H1 (cell line): Measurements from ENCODE around the gene SHH. TPM values are rescaled to one million over a fixed set of nuclear protein-coding genes. Genes with fewer than 3 reads are reported as not detected.

Experiments used
- CTCF ChIA-PET: fragments of 300-600 bp; sonication (Branson Sonifier 250); formaldehyde crosslinking; loops from one replicate; lab custom pipeline; 2021; ENCODE audit not compliant: partially characterized antibody; lab: Charles Lee
- POLR2A ChIA-PET: fragments of 300-600 bp; sonication (Branson Sonifier 250); formaldehyde crosslinking; loops from one replicate; lab custom pipeline; 2021; ENCODE audit warnings: inconsistent platforms; ENCODE audit not compliant: partially characterized antibody; lab: Charles Lee
- DNase-seq, 2 experiments: peaks; one replicate each; pipeline versions ENCODE4 v3.0.0 to v3.0.0-alpha.2; 2010 to 2022; ENCODE audit warnings: low spot score in 2 of 2, low read depth in 1 of 2, mixed read lengths in 1 of 2
- FAIRE-seq: peaks from 2 replicates; lab custom pipeline; 2011; peaks lifted over from hg19 to GRCh38; lab: Jason Lieb, UNC
- H2AFZ ChIP-seq: 2 replicates; pipeline ENCODE4 v1.8.1; 2012; ENCODE audit warnings: low read length, inconsistent platforms
- H2AK5ac ChIP-seq: 2 replicates; pipeline ENCODE4 v1.6.1; 2013; ENCODE audit warnings: low read depth, low read length
- H2BK120ac ChIP-seq: replicated peaks from 2 replicates; pipeline ENCODE3; 2013; ENCODE audit warnings: low read depth, low read length, inconsistent platforms
- H2BK12ac ChIP-seq: 2 replicates; pipeline ENCODE4 v1.6.1; 2013; ENCODE audit warnings: low read depth, low read length
- H2BK15ac ChIP-seq: 2 replicates; pipeline ENCODE4 v1.6.1; 2013; ENCODE audit warnings: low read length
- H2BK20ac ChIP-seq: 2 replicates; pipeline ENCODE4 v1.6.1; 2013; ENCODE audit warnings: low read length
- H2BK5ac ChIP-seq: 2 replicates; pipeline ENCODE4 v1.6.1; 2013; ENCODE audit warnings: low read depth, low read length
- H3K14ac ChIP-seq: 2 replicates; pipeline ENCODE4 v1.6.1; 2013; ENCODE audit warnings: inconsistent platforms; ENCODE audit not compliant: insufficient read length
- H3K18ac ChIP-seq: 2 replicates; pipeline ENCODE4 v1.6.1; 2013; ENCODE audit warnings: low read length; ENCODE audit errors: extremely low read depth
- H3K23ac ChIP-seq: 2 replicates; pipeline ENCODE4 v1.6.1; 2013; ENCODE audit warnings: inconsistent platforms; ENCODE audit not compliant: insufficient read length
- H3K23me2 ChIP-seq: 2 replicates; pipeline ENCODE4 v1.6.1; 2013; ENCODE audit warnings: low read depth, low read length
- H3K27ac ChIP-seq: 2 replicates; pipeline ENCODE4 v1.6.1; 2011; ENCODE audit warnings: low read depth, low read length, inconsistent platforms
- H3K27me3 ChIP-seq, 4 experiments: replicated peaks in 1 of 4; 1 replicate in 1 of 4; 2 replicates in 3 of 4; pipeline versions ENCODE4 v1.6.1 to v1.8.1; 2011 to 2013; ENCODE audit warnings: low read length in 3 of 4, mild to moderate bottlenecking in 3 of 4, inconsistent platforms in 2 of 4, mixed read lengths in 2 of 4, moderate library complexity in 1 of 4; ENCODE audit not compliant: control insufficient read depth in 3 of 4, insufficient read depth in 3 of 4; ENCODE audit errors: extremely low read depth in 1 of 4
- H3K36me3 ChIP-seq, 4 experiments: 2 replicates each; pipeline versions ENCODE4 v1.6.1 to v1.8.1; 2011 to 2013; ENCODE audit warnings: mild to moderate bottlenecking in 4 of 4, low read length in 3 of 4, moderate library complexity in 2 of 4, control low read depth in 1 of 4, inconsistent platforms in 1 of 4; ENCODE audit not compliant: insufficient read depth in 4 of 4, control insufficient read depth in 2 of 4
- H3K4ac ChIP-seq: replicated peaks from 2 replicates; pipeline ENCODE3; 2013; ENCODE audit warnings: low read length, low read depth, mixed read lengths, inconsistent platforms; ENCODE audit not compliant: insufficient read length
- H3K4me1 ChIP-seq, 4 experiments: replicated peaks in 1 of 4; 1 replicate in 1 of 4; 2 replicates in 3 of 4; pipeline versions ENCODE4 v1.6.1 to v1.8.1; 2011 to 2013; ENCODE audit warnings: low read length in 3 of 4, inconsistent platforms in 2 of 4, mixed read lengths in 1 of 4; ENCODE audit not compliant: insufficient read depth in 4 of 4, control insufficient read depth in 3 of 4
- H3K4me2 ChIP-seq, 2 experiments: 2 replicates each; pipeline versions ENCODE4 v1.6.1 to v1.8.1; 2011 to 2013; ENCODE audit warnings: low read depth in 2 of 2, low read length in 2 of 2, control low read depth in 1 of 2, inconsistent platforms in 1 of 2, mild to moderate bottlenecking in 1 of 2; ENCODE audit not compliant: insufficient read depth in 1 of 2
- H3K4me3 ChIP-seq, 4 experiments: fragments of 200-600, 300-600 bp in 1 of 4; sonication (generic), shearing (Covaris generic), sonication (Bioruptor Twin) in 1 of 4; 2 replicates each; pipeline versions ENCODE4 v1.5.1 to v1.8.1; 2011 to 2016; ENCODE audit warnings: low read length in 4 of 4, low read depth in 3 of 4, control low read depth in 2 of 4, inconsistent platforms in 2 of 4, mild to moderate bottlenecking in 2 of 4, mixed read lengths in 1 of 4, moderate library complexity in 1 of 4; ENCODE audit not compliant: insufficient read depth in 2 of 4; ENCODE audit errors: extremely low read depth in 1 of 4
- H3K56ac ChIP-seq: replicated peaks from 2 replicates; pipeline ENCODE3; 2013; ENCODE audit warnings: low read depth, mild to moderate bottlenecking, mixed read lengths, low read length, inconsistent platforms; ENCODE audit not compliant: insufficient read length
- H3K79me1 ChIP-seq: 2 replicates; pipeline ENCODE4 v1.6.1; 2013; ENCODE audit warnings: low read depth, low read length, control low read depth
- H3K79me2 ChIP-seq, 2 experiments: 2 replicates each; pipeline versions ENCODE4 v1.6.1 to v1.8.1; 2012 to 2013; ENCODE audit warnings: low read length in 2 of 2, mild to moderate bottlenecking in 2 of 2, inconsistent platforms in 1 of 2; ENCODE audit not compliant: insufficient read depth in 2 of 2, control insufficient read depth in 1 of 2
- H3K9ac ChIP-seq, 4 experiments: replicated peaks in 1 of 4; 1 replicate in 1 of 4; 2 replicates in 3 of 4; pipeline versions ENCODE4 v1.6.1 to v1.8.1; 2011 to 2013; ENCODE audit warnings: low read depth in 3 of 4, low read length in 3 of 4, control low read depth in 2 of 4, mild to moderate bottlenecking in 2 of 4, moderate library complexity in 2 of 4, inconsistent platforms in 1 of 4; ENCODE audit errors: extremely low read depth in 1 of 4
- H3K9me3 ChIP-seq, 2 experiments: 2 replicates each; pipeline versions ENCODE4 v1.6.1 to v1.8.1; 2012 to 2013; ENCODE audit warnings: mild to moderate bottlenecking in 2 of 2, moderate library complexity in 2 of 2, control low read depth in 1 of 2, inconsistent platforms in 1 of 2, low read depth in 1 of 2, low read length in 1 of 2, mixed read lengths in 1 of 2; ENCODE audit not compliant: insufficient read depth in 2 of 2
- H4K20me1 ChIP-seq, 2 experiments: replicated peaks in 1 of 2; 2 replicates each; pipeline versions ENCODE3 to v1.8.1; 2011 to 2013; ENCODE audit warnings: inconsistent platforms in 2 of 2, low read length in 2 of 2, mild to moderate bottlenecking in 1 of 2; ENCODE audit not compliant: insufficient read depth in 2 of 2, control insufficient read depth in 1 of 2
- H4K5ac ChIP-seq: 2 replicates; pipeline ENCODE4 v1.6.1; 2013; ENCODE audit warnings: low read length, low read depth, mixed read lengths, inconsistent platforms; ENCODE audit not compliant: insufficient read length
- H4K8ac ChIP-seq: 2 replicates; pipeline ENCODE4 v1.8.0; 2013; ENCODE audit warnings: mild to moderate bottlenecking, moderate library complexity, low read length, inconsistent platforms; ENCODE audit not compliant: insufficient read depth; ENCODE audit errors: extremely low read depth
- H4K91ac ChIP-seq: replicated peaks from 2 replicates; pipeline ENCODE3; 2013; ENCODE audit warnings: low read length, mixed read lengths, inconsistent platforms; ENCODE audit not compliant: insufficient read length
- ATF3 ChIP-seq: IDR thresholded peaks from 2 replicates; pipeline ENCODE4 v1.6.1; 2011; ENCODE audit warnings: low read depth, mild to moderate bottlenecking, low read length; ENCODE audit not compliant: insufficient read depth
- BACH1 ChIP-seq: IDR thresholded peaks from 2 replicates; pipeline ENCODE4 v1.6.1; 2012; ENCODE audit warnings: low read length, improper control_type of control experiment
- CEBPB ChIP-seq: IDR thresholded peaks from 2 replicates; pipeline ENCODE4 v1.6.1; 2012; ENCODE audit warnings: low read depth, low read length
- EP300 ChIP-seq, 2 experiments: IDR thresholded peaks; 1 replicate in 1 of 2; 2 replicates in 1 of 2; pipeline ENCODE4 v1.6.1; 2011 to 2012; ENCODE audit warnings: low read depth in 2 of 2, low read length in 2 of 2, mild to moderate bottlenecking in 2 of 2, borderline replicate concordance in 1 of 2, inconsistent platforms in 1 of 2, moderate library complexity in 1 of 2
- FOSL1 ChIP-seq: IDR thresholded peaks from 2 replicates; pipeline ENCODE4 v1.6.1; 2011; ENCODE audit warnings: mild to moderate bottlenecking, low read depth, low read length, moderate library complexity; ENCODE audit not compliant: insufficient read depth
- GTF2F1 ChIP-seq: IDR thresholded peaks from 2 replicates; pipeline ENCODE4 v1.6.1; 2012; ENCODE audit warnings: low read depth, low read length, improper control_type of control experiment, borderline replicate concordance
- JUND ChIP-seq: IDR thresholded peaks from 2 replicates; pipeline ENCODE4 v1.6.1; 2011; ENCODE audit warnings: mild to moderate bottlenecking, improper control_type of control experiment, low read length
- MAFK ChIP-seq: IDR thresholded peaks from 2 replicates; pipeline ENCODE4 v1.6.1; 2012; ENCODE audit warnings: low read depth, mild to moderate bottlenecking, improper control_type of control experiment, low read length
- NANOG ChIP-seq: IDR thresholded peaks from 2 replicates; pipeline ENCODE4 v1.6.1; 2011; ENCODE audit warnings: low read length, low read depth, mild to moderate bottlenecking, inconsistent platforms; ENCODE audit not compliant: insufficient read depth, poor library complexity, severe bottlenecking
- SIRT6 ChIP-seq: IDR thresholded peaks from one replicate; pipeline ENCODE4 v1.7.1; 2012; ENCODE audit warnings: low read length, inconsistent platforms
- TAF7 ChIP-seq: optimal IDR thresholded peaks from 2 replicates; pipeline ENCODE3; 2011; ENCODE audit warnings: low read depth, mild to moderate bottlenecking, inconsistent platforms, low read length, moderate library complexity, borderline replicate concordance
- TBP ChIP-seq: IDR thresholded peaks from 2 replicates; pipeline ENCODE4 v1.6.1; 2011; ENCODE audit warnings: low read depth, low read length, improper control_type of control experiment
- USF2 ChIP-seq: IDR thresholded peaks from 2 replicates; pipeline ENCODE4 v1.6.1; 2011; ENCODE audit warnings: low read length, improper control_type of control experiment
- WGBS, 2 experiments: shearing (Covaris generic) in 1 of 2; methylation state at CpG; one replicate each; pipeline versions ENCODE4 v1.1.6 to v1.1.7; 2013 to 2015; ENCODE audit warnings: low lambda C conversion rate in 2 of 2, mixed read lengths in 2 of 2, inconsistent platforms in 1 of 2, low coverage in 1 of 2, missing lambda C conversion rate in 1 of 2; ENCODE audit not compliant: insufficient replicate concordance in 2 of 2, insufficient coverage in 1 of 2, insufficient read length in 1 of 2; ENCODE audit errors: extremely low coverage in 1 of 2, missing lambda C conversion rate in 1 of 2; 5-methylcytosine and 5-hydroxymethylcytosine counted together
- polyA plus RNA-seq, 7 experiments: library from polyadenylated mRNA; depleted of rRNA in 3 of 7; stranded (reverse) in 5 of 7; unstranded in 2 of 7; fragments of >200 nt in 5 of 7; fragments of 200-250 nt in 2 of 7; gene quantifications; 1 replicate in 5 of 7; 2 replicates in 1 of 7; 4 replicates in 1 of 7; pipeline versions ENCODE4 v1.2.1 to v1.2.3, GENCODE V29; 2011 to 2013; ENCODE audit warnings: missing spikeins in 2 of 7, mixed read lengths in 2 of 7
- total RNA-seq: library from RNA; stranded (reverse); fragmentation: NEBNext Ultra II Directional; extraction: Animal tissue kit (Norgen Biotek cat#: 25700); gene quantifications from 2 replicates; pipeline ENCODE4 v1.2.1, GENCODE V29; 2021

SHH gene
- total and polyA plus RNA-seq, 2 of the 8 experiments (the other 6 are each of a cell fraction or from before 2014, with no cell fraction given): not detected

GRCh38 chr7:155819186-155819585 is 6.9 kb upstream of the SHH start:
- H3K79me2 ChIP-seq: no peaks in the 10 kb centered on the region
- no peak overlapping the region for H3K18ac ChIP-seq
- no peak for DNase-seq
- no peak overlapping the region for H2BK20ac ChIP-seq
- H3K23ac ChIP-seq: no peak overlapping the region
- no peak overlapping the region for H4K8ac ChIP-seq
- H3K36me3 ChIP-seq: no peaks in the 10 kb centered on the region
- no peak overlapping the region for H2AK5ac ChIP-seq
- no peak overlapping the region for H2AFZ ChIP-seq
- ChIA-PET CTCF (no interaction called here), POLR2A (interaction anchor here (0.7 kb wide), 1 partner anchor 8 kb away, joined by 3 read pairs; no protein-coding TSS in a partner anchor)
- FAIRE-seq: no peak
- H4K5ac ChIP-seq: no peak overlapping the region
- no peak overlapping the region for H2BK12ac ChIP-seq
- H3K4me1 ChIP-seq: peaks cover 0 to 8% (median 2%) of the 10 kb centered on the region in 4 experiments; a peak in 3 of 7 replicates
- no peak overlapping the region for H2BK15ac ChIP-seq
- no peak overlapping the region for H3K4me2 ChIP-seq
- no peak overlapping the region; a peak in 1 of 7 replicates for H3K9ac ChIP-seq
- H3K79me1 ChIP-seq: no peaks in the 10 kb centered on the region
- peaks cover 7 to 19% (median 10%) of the 10 kb centered on the region in 4 experiments for H3K27me3 ChIP-seq
- H3K27ac ChIP-seq: no peak overlapping the region
- H3K14ac ChIP-seq: no peak overlapping the region
- H3K56ac ChIP-seq: no peak overlapping the region
- H4K91ac ChIP-seq: no peak overlapping the region
- no peak overlapping the region for H2BK5ac ChIP-seq
- WGBS, 2 experiments: 80% methylated on average over 12 of the region's 12 CpGs; no CpG with 5 or more reads in 1 of the 2 experiments
- H3K4ac ChIP-seq: no peak overlapping the region
- no peak overlapping the region for H3K4me3 ChIP-seq
- H3K9me3 ChIP-seq: peaks cover 0 to 6% of the 10 kb centered on the region in 2 experiments; a peak in 1 of 4 replicates
- no peaks in the 10 kb centered on the region for H3K23me2 ChIP-seq
- no peak overlapping the region for H2BK120ac ChIP-seq
- H4K20me1 ChIP-seq: peaks cover under 1 to 2% of the 10 kb centered on the region in 2 experiments
- TF ChIP-seq FOSL1 (no peak), NANOG (no peak), JUND (no peak), TAF7 (no peak), ATF3 (no peak), EP300 (IDR thresholded peaks at IDR 0.05; ENCODE audit: borderline replicate concordance in 1 of 2, low read depth in 2 of 2, low read length in 2 of 2) (no peak), USF2 (no peak), SIRT6 (no peak), GTF2F1 (no peak), BACH1 (no peak), MAFK (no peak), CEBPB (no peak), TBP (no peak)
